ENCODE results near the gene IL17RD. TPM values are rescaled to one million over a fixed set of nuclear protein-coding genes. Genes with fewer than 3 reads are reported as not detected.

The IL17RD gene
- total and polyA plus RNA-seq, 10 of the 15 experiments (the other 5 are each of a cell fraction or from before 2014, with no cell fraction given): 0.01 to 0.08 (median 0.04) TPM; not detected in 3

GRCh38 chr3:57150113-57150581 is 15.0 kb downstream of the IL17RD start:
- CTCF ChIA-PET: no interaction called here
- in situ Hi-C loops (cut with MboI) (no loop called here), intact Hi-C loops (cut with micrococcal nuclease; ENCODE audit: unreplicated experiment) (no loop called here)
- POLR2A ChIA-PET: no interaction called here
- H3K27ac ChIP-seq (ENCODE audit: control insufficient read depth, insufficient read depth): no peak overlapping the region
- ATAC-seq: no peak
- no TSS peak for BruUV-seq (replicated peaks)
- SMC1A ChIA-PET (ENCODE audit: uncharacterized antibody, unreplicated experiment): no interaction called here
- H3K36me3 ChIP-seq (ENCODE audit: control insufficient read depth in 2 of 2, insufficient read depth in 2 of 2, low read length in 1 of 2): no peaks in the 10 kb centered on the region
- no peaks in the 10 kb centered on the region for H3K79me2 ChIP-seq (ENCODE audit: control insufficient read depth, insufficient read depth, low read length)
- FAIRE-seq: no peak
- no peak overlapping the region for H3K4me2 ChIP-seq (ENCODE audit: control insufficient read depth, insufficient read depth)
- H4K20me1 ChIP-seq (ENCODE audit: control insufficient read depth, insufficient read depth): no peaks in the 10 kb centered on the region
- H3K4me1 ChIP-seq (ENCODE audit: control insufficient read depth, insufficient read depth, low read length): no peaks in the 10 kb centered on the region
- H3K27me3 ChIP-seq (replicated peaks in 1 of 2; ENCODE audit: control insufficient read depth in 2 of 2, insufficient read depth in 2 of 2, low read length in 1 of 2): peaks cover 0 to 2% of the 10 kb centered on the region in 2 experiments; a peak in 2 of 4 replicates
- 13% methylated on average over 7 of the region's 7 CpGs for WGBS (ENCODE audit: insufficient coverage, insufficient replicate concordance, low lambda C conversion rate, missing lambda C conversion rate)
- no peaks in the 10 kb centered on the region for H3K9me3 ChIP-seq (replicated peaks; ENCODE audit: control insufficient read depth, insufficient read depth, low read length)
- H3K9ac ChIP-seq (ENCODE audit: control insufficient read depth, insufficient read depth, low read length): no peak overlapping the region
- H2AFZ ChIP-seq (ENCODE audit: control insufficient read depth, low read depth, low read length): no peak overlapping the region
- H3K4me3 ChIP-seq: no peak overlapping the region
- RAD21 ChIA-PET (ENCODE audit: unreplicated experiment): no interaction called here
- DNase-seq (ENCODE audit: low read depth, low spot score): no peak
- TF ChIP-seq ASH2L (IDR thresholded peaks at IDR 0.05; ENCODE audit: borderline replicate concordance, low read depth) (no peak), ELK1 (IDR thresholded peaks at IDR 0.05; ENCODE audit: low read depth, low read length) (no peak), ZNF687 (IDR thresholded peaks at IDR 0.05) (no peak), ZNF274 (IDR thresholded peaks at IDR 0.05; ENCODE audit: insufficient read depth, insufficient read length) (no peak), PBX3 (IDR thresholded peaks at IDR 0.05; ENCODE audit: insufficient replicate concordance, low read depth, low read length) (no peak), NRF1 (conservative IDR thresholded peaks at IDR 0.05; ENCODE audit: low read depth, low read length) (no peak), NFIC (IDR thresholded peaks at IDR 0.05; ENCODE audit: low read depth, low read length) (no peak), MAX (IDR thresholded peaks at IDR 0.05; ENCODE audit: low read depth, low read length) (no peak), IRF4 (IDR thresholded peaks at IDR 0.05; ENCODE audit: low read depth, low read length) (no peak), MEF2B (IDR thresholded peaks at IDR 0.05; ENCODE audit: partially characterized antibody, poor library complexity, severe bottlenecking) (no peak), ZNF217 (IDR thresholded peaks at IDR 0.05) (no peak), JUNB (IDR thresholded peaks at IDR 0.05) (no peak), SPI1 (IDR thresholded peaks at IDR 0.05; ENCODE audit: borderline replicate concordance, insufficient read depth, low read depth, low read length) (no peak), MXI1 (IDR thresholded peaks at IDR 0.05; ENCODE audit: low read depth, low read length) (no peak), RBBP5 (conservative IDR thresholded peaks at IDR 0.05) (no peak), EED (IDR thresholded peaks at IDR 0.05; ENCODE audit: low read depth) (no peak)

Data from GM12878 (cell line).